GM19467 (cell line): ENCODE measurements around the gene SLFN5.
"Not testable (repeated sequence)": the region's sequence is repeated elsewhere in the genome, so short reads cannot be mapped to it uniquely, and the experiment has no call there.

ENCODE experiments used
- ATAC-seq: cut with Tn5 transposase; IDR thresholded peaks from one replicate; pipeline ENCODE4 v1.9.1; 2021; ENCODE audit warnings: mild to moderate bottlenecking, moderate library complexity; ENCODE audit not compliant: unreplicated experiment

Gene SLFN5

DNA sequence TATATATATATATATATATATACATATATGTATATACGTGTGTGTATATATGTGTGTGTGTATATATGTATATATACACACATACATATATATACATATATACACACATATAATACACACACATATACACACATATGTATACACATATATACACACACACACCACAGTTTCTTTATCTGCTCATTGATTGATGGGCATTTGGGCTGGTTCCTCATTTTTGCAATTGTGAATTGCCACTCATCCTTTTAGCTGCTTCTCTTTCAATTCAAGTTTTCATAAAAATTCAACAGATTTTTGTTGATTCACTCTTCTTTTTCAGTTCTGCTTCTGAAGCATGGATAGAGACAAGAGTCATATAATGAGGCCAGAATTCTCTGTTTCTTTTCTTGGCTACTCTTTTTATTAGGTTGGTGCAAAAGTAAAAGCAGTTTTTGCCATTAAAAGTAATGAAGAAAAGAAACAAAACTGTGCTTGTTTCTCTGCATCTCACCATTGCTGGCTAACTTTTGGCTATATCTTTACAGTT lies 44.5 kb downstream of the SLFN5 start:
- no peak for ATAC-seq

DNA sequence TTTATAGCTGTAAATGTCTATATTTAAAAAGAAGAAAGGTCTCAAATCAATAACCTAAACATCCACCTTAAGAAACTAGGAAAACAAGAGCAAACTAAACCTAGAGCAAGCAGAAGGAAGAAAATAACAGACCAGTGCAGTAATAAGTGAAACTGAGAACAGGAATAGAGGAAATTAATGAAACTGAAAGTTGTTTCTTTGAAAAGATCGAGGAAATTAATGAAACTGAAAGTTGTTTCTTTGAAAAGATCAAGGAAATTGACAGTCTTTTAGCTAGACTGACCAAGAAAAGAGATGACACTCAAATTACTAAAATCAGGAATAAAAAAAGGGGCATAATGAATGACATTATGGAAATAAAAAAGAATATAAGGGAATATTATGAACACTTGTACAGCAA lies 46.4 kb downstream of the SLFN5 start:
- ATAC-seq: no peak

- no peak for ATAC-seq
Observed at GRCh38 chr17:35291802-35292201, 48.9 kb downstream of the SLFN5 start.

GRCh38 chr17:35293151-35293847 lies 50.4 kb downstream of the SLFN5 start:
- ATAC-seq: no peak

DNA sequence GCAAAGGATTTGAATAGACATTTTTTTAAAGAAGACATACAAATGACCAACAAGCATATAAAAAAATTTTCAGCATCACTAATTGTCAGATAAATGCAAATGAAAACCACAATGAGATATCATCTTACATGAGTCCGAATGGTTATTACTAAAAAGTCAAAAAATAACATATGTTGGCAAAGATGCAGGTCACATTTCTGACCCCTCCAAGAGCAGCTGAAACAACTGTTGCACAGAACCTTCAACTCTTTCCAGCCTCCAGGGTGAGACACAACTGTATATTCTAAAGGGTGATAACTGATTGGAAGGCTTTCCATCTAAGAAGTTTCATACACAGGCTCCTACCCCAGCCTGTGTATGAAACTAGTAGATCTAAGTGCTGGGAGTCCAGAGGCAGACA lies 51.9 kb downstream of the SLFN5 start:
- ATAC-seq: no peak

GRCh38 chr17:35295686-35296085 lies 52.8 kb downstream of the SLFN5 start:
- ATAC-seq: no peak

GRCh38 chr17:35297666-35298065 lies 54.8 kb downstream of the SLFN5 start:
- no peak for ATAC-seq

- ATAC-seq: no peak
Observed at GRCh38 chr17:35298639-35299038, 55.8 kb downstream of the SLFN5 start.

GRCh38 chr17:35299135-35299534 lies 56.3 kb downstream of the SLFN5 start:
- ATAC-seq: no peak

DNA sequence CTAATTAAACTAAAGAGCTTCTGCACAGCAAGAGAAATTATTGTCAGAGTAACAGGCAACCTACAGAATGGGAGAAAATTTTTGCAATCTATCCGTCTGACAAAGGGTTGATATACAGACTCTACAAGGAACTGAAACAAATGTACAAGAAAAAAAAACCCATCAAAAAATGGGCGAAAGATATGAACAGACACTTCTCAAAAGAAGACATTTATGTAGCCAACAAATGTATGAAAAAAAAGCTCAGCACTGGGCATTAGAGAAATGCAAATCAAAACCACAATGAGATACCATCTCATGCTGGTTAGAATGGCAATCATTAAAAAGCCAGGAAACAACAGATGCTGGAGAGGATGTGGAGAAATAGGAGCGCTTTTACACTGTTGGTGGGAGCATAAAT lies 66.5 kb downstream of the SLFN5 start:
- not testable (repeated sequence) for ATAC-seq

GRCh38 chr17:35312346-35312745 lies 69.5 kb downstream of the SLFN5 start:
- no peak for ATAC-seq

GRCh38 chr17:35312790-35313711 lies 70.2 kb downstream of the SLFN5 start:
- ATAC-seq: no peak

- ATAC-seq: no peak
Observed at GRCh38 chr17:35313875-35314409, 71.1 kb downstream of the SLFN5 start.

DNA sequence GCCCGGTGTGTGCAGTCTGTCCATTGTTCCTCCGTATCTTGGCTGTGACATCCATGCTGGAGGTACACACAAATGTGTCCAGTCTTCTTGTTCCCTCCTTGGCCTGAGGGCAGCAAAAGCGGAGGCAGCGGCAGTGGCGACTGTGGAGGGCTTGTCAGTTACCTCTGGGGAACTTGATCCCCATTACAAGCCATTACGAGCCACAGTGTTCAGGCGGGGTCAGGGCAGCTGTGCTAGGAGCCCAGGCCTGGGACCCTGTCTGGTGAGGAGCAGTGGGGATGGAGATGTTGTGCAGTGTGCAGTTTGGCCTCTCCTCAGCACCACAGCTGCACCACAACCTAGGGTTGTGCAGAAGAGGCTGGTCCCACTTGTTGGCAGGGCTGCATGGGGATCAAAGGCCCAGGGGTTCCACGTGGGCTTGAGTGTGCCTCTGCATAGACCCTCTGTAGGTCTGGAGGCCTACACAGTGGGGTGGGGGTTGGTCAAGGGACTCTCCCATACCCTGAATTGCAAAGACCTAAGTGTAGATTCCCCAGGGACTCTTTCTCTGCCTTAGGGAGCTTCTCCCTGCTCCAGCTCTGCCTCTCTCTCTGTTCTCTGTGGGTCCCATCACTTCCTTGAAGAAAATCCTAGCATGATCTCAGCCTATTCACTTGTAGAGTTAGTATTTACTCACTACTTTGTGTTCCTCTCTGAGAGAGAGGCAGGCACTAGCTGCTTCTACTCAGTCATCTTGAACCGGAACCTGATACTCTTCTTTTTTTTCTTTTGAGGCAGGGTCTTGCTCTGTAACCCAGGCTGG lies 71.7 kb downstream of the SLFN5 start:
- ATAC-seq: no peak

- no peak for ATAC-seq
Observed at GRCh38 chr17:35315283-35315682, 72.4 kb downstream of the SLFN5 start.

DNA sequence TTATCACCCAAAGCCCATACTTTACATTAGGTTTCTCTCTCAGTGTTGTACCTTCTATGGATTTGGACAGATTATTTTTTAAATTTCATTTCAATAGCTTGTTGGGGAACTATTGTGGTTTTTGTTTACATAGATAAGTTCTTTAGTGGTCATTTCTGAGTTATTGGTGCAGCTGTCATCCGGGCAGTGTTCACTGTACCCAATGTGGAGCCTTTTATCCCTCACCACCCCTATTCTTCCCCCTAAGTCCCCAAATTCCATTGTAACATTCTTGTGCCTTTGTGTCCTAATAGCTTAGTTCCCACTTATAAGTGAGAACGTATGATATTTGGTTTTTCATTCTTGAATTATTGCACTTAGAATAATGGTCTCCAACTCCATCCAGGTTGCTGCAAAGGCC lies 73.1 kb downstream of the SLFN5 start:
- no peak for ATAC-seq

DNA sequence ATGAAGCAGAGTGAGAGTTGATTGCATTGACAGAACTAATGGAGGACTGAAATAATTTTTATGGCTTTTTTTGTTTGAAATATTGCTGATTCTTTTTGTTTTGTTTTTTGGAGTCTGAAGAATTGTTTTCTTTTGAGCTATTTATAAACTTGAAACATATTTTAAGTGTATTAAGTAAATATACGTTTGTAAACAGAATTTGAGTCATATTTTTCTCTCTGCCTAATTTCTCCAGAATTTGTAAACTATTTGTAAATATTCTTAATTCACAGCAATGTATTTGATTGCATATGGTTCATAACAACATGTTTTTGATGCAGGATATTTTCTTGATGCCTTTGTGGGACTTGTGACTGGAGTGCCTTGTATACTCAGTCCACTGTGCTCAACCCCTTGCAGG lies 79.9 kb downstream of the SLFN5 start:
- no peak for ATAC-seq
